ENCODE results near the gene WDR83.
"Not testable (repeated sequence)": the region's sequence is repeated elsewhere in the genome, so short reads cannot be mapped to it uniquely, and the experiment has no call there.

GRCh38 chr19:12713304-12713703 lies 46.7 kb downstream of the WDR83 start:
- not testable (repeated sequence) for TF ChIP-seq CTCF, POLR2AphosphoS5 (IDR thresholded peaks at IDR 0.05)

All from breast epithelium (tissue), 3 donors.